ENCODE results near the gene NDFIP2. TPM values are rescaled to one million over a fixed set of nuclear protein-coding genes. Genes with fewer than 3 reads are reported as not detected.

NDFIP2 gene
- polyA plus RNA-seq, 1 of the 3 experiments (the other 2 are of a cell fraction) = 21.4 TPM

DNA sequence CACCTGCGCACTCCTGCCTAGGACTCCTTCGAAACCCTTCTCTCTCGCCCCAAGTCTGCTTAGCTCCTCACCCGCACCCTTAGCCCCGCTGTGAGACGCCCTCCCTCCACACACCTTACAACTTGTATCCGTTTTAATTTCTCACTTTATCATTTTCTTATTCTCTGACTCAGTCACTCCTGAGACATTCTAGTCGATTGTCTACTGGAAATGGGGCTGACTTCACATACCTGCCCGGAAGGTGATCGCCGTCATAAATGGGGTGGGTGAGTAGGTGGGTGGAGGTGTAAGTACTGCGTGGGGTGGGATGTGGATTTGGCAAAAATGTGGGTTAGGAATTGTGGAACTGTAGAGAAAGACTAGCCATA, 714 bp downstream of the NDFIP2 start:
- peaks cover 40% of the 10 kb centered on the region for H3K79me2 ChIP-seq (ENCODE audit: insufficient read depth)
- ChIA-PET POLR2A (interaction anchor here (1.2 to 1.3 kb wide), 3 partner anchors 13 to 76 kb away, joined by 3 to 5 read pairs (median 4); partner anchors contain the start of gene RBM26), CTCF (interaction anchor here (0.7 to 1.9 kb wide), 4 partner anchors 20 to 90 kb away, joined by 3 to 9 read pairs (median 6); no protein-coding TSS in a partner anchor)
- WGBS (ENCODE audit: low lambda C conversion rate) = under 1% methylated on average over 12 of the region's 12 CpGs
- TF ChIP-seq, protein P1, sequence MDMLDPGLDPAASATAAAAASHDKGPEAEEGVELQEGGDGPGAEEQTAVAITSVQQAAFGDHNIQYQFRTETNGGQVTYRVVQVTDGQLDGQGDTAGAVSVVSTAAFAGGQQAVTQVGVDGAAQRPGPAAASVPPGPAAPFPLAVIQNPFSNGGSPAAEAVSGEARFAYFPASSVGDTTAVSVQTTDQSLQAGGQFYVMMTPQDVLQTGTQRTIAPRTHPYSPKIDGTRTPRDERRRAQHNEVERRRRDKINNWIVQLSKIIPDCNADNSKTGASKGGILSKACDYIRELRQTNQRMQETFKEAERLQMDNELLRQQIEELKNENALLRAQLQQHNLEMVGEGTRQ (IDR thresholded peaks at IDR 0.05; ENCODE audit: borderline replicate concordance, low read depth, low read length) = no peak
- TF ChIP-seq EZH2phosphoT487 (IDR thresholded peaks at IDR 0.05; ENCODE audit: borderline replicate concordance, low read depth) = no peak
- TF ChIP-seq, protein P2, sequence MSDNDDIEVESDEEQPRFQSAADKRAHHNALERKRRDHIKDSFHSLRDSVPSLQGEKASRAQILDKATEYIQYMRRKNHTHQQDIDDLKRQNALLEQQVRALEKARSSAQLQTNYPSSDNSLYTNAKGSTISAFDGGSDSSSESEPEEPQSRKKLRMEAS (IDR thresholded peaks at IDR 0.05; ENCODE audit: low read depth) = no peak
- no peak for TF ChIP-seq NRF1 (IDR thresholded peaks at IDR 0.05; ENCODE audit: low read depth, low read length)
- no peak for TF ChIP-seq TEAD4 (IDR thresholded peaks at IDR 0.05; ENCODE audit: borderline replicate concordance, insufficient read depth)
- no peak for TF ChIP-seq MXI1 (IDR thresholded peaks at IDR 0.05; ENCODE audit: low read depth, low read length)
- TF ChIP-seq, protein P3, sequence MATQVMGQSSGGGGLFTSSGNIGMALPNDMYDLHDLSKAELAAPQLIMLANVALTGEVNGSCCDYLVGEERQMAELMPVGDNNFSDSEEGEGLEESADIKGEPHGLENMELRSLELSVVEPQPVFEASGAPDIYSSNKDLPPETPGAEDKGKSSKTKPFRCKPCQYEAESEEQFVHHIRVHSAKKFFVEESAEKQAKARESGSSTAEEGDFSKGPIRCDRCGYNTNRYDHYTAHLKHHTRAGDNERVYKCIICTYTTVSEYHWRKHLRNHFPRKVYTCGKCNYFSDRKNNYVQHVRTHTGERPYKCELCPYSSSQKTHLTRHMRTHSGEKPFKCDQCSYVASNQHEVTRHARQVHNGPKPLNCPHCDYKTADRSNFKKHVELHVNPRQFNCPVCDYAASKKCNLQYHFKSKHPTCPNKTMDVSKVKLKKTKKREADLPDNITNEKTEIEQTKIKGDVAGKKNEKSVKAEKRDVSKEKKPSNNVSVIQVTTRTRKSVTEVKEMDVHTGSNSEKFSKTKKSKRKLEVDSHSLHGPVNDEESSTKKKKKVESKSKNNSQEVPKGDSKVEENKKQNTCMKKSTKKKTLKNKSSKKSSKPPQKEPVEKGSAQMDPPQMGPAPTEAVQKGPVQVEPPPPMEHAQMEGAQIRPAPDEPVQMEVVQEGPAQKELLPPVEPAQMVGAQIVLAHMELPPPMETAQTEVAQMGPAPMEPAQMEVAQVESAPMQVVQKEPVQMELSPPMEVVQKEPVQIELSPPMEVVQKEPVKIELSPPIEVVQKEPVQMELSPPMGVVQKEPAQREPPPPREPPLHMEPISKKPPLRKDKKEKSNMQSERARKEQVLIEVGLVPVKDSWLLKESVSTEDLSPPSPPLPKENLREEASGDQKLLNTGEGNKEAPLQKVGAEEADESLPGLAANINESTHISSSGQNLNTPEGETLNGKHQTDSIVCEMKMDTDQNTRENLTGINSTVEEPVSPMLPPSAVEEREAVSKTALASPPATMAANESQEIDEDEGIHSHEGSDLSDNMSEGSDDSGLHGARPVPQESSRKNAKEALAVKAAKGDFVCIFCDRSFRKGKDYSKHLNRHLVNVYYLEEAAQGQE (IDR thresholded peaks at IDR 0.05; ENCODE audit: low read depth, low read length) = no peak
- TF ChIP-seq YY1 (IDR thresholded peaks at IDR 0.05; ENCODE audit: low read depth) = no peak
- no peak for TF ChIP-seq ELF1 (IDR thresholded peaks at IDR 0.05)
- no peak for TF ChIP-seq GABPA (IDR thresholded peaks at IDR 0.05; ENCODE audit: low read depth)
- TF ChIP-seq RCOR1 (IDR thresholded peaks at IDR 0.05; ENCODE audit: low read length) = no peak
- no peak for TF ChIP-seq NFIC (IDR thresholded peaks at IDR 0.05; ENCODE audit: borderline replicate concordance)
- no peak for TF ChIP-seq CHD2 (IDR thresholded peaks at IDR 0.05; ENCODE audit: low read length, partially characterized antibody)
- H4K20me1 ChIP-seq (ENCODE audit: insufficient read depth) = no peaks in the 10 kb centered on the region; the same call in 1 of the 2 replicates
- H3K9me3 ChIP-seq = no peaks in the 10 kb centered on the region
- H3K9me2 ChIP-seq = no peaks in the 10 kb centered on the region
- H3K9ac ChIP-seq = peak overlapping the region; percentile 89
- peak overlapping the region; percentile 95 for H3K4me2 ChIP-seq
- H3F3A ChIP-seq (replicated peaks; ENCODE audit: insufficient read depth) = peaks cover 8% of the 10 kb centered on the region
- H3K27ac ChIP-seq (ENCODE audit: low read depth in 2 of 2, low read length in 1 of 2) = peak overlapping the region; percentile 63 to 87
- H3K27me3 ChIP-seq (ENCODE audit: insufficient read depth) = no peaks in the 10 kb centered on the region
- H3K4me3 ChIP-seq (ENCODE audit: low read depth in 2 of 2, low read length in 1 of 2) = peak overlapping the region; percentile 93 to 98
- no peaks in the 10 kb centered on the region for H3K36me3 ChIP-seq (replicated peaks in 1 of 2; ENCODE audit: control insufficient read depth in 1 of 2, insufficient read depth in 2 of 2, low read length in 1 of 2)
- peak; percentile 9 for DNase-seq
- H2AFZ ChIP-seq (ENCODE audit: low read depth) = peak overlapping the region; percentile 80
- H3K4me1 ChIP-seq (ENCODE audit: control insufficient read depth in 1 of 2, insufficient read depth in 2 of 2, low read depth in 1 of 2, low read length in 1 of 2) = peaks cover 9 to 11% of the 10 kb centered on the region in 2 experiments; a peak in 3 of 4 replicates
